Esophagus squamous epithelium (tissue), 4 donors: ENCODE results near the gene RFTN2.

Experiments used
- POLR2A ChIP-seq, 4 donors: fragments of 450-650 bp; IDR thresholded peaks; one replicate each; pipeline ENCODE4 v1.6.1; 2017; ENCODE audit warnings: antibody characterized with exemption in 4 of 4, mild to moderate bottlenecking in 4 of 4, moderate library complexity in 3 of 4
- TF ChIP-seq, protein P1 (sequence below), 6 experiments: fragments of 450-650 bp in 4 of 6; fragments of 200-600 bp in 2 of 6; sonication (generic) in 2 of 6; IDR thresholded peaks; one replicate each; pipeline ENCODE4 v1.5.1; 2016 to 2019; ENCODE audit warnings: antibody characterized with exemption in 6 of 6, mild to moderate bottlenecking in 4 of 6, moderate library complexity in 4 of 6

DNA sequence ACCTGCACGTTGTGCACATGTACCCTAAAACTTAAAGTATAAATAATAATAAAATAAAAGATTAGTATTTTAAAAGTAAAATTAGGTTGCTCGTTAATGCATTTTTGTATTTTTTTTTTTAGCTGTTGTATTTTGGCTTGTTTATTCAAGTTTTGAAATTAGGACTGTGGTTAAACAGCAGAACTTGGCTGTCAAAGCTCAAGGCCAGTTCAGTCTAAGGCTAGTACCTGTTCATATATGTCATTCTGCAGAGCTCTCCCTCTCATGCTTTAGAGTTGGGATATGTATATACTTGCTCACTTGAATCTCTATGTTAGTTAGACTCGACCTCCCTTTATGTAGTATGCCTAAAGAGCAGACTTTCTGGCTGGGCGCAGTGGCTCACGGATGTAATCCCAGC lies 126.8 kb downstream of the RFTN2 start:
- TF ChIP-seq, protein P1, sequence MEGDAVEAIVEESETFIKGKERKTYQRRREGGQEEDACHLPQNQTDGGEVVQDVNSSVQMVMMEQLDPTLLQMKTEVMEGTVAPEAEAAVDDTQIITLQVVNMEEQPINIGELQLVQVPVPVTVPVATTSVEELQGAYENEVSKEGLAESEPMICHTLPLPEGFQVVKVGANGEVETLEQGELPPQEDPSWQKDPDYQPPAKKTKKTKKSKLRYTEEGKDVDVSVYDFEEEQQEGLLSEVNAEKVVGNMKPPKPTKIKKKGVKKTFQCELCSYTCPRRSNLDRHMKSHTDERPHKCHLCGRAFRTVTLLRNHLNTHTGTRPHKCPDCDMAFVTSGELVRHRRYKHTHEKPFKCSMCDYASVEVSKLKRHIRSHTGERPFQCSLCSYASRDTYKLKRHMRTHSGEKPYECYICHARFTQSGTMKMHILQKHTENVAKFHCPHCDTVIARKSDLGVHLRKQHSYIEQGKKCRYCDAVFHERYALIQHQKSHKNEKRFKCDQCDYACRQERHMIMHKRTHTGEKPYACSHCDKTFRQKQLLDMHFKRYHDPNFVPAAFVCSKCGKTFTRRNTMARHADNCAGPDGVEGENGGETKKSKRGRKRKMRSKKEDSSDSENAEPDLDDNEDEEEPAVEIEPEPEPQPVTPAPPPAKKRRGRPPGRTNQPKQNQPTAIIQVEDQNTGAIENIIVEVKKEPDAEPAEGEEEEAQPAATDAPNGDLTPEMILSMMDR (IDR thresholded peaks at IDR 0.05): no peak
- TF ChIP-seq POLR2A (IDR thresholded peaks at IDR 0.05): no peak
